GM12878 (cell line): ENCODE data around the gene ABCA13. TPM values are rescaled to one million over a fixed set of nuclear protein-coding genes. Genes with fewer than 3 reads are reported as not detected.

ENCODE experiments used
- ATAC-seq: fragments of 200-7000 bp; cut with Tn5 transposase; 3 replicates; pipeline ENCODE4 v1.9.1; 2020; ENCODE audit warnings: mild to moderate bottlenecking, moderate library complexity
- BruUV-seq: library from RNA; stranded (reverse); fragments of 400-500 nt; replicated peaks from 2 replicates; lab custom pipeline; 2021; lab: Mats Ljungman, UMichigan
- CTCF ChIA-PET: fragments of 300-600 bp; sonication (Branson Sonifier 250); formaldehyde crosslinking; extraction: SDS; loops from one replicate; lab custom pipeline; 2021; ENCODE audit warnings: inconsistent platforms; lab: Yijun Ruan, JAX
- POLR2A ChIA-PET: fragments of 350-600 bp; formaldehyde crosslinking; extraction: SDS; loops from one replicate; lab custom pipeline; 2021; ENCODE audit warnings: inconsistent platforms; lab: Charles Lee
- RAD21 ChIA-PET: fragments of 300-600 bp; sonication (Branson Sonifier 250); formaldehyde crosslinking; loops from one replicate; lab custom pipeline; 2023; ENCODE audit warnings: antibody characterized with exemption; ENCODE audit not compliant: unreplicated experiment; lab: Charles Lee
- SMC1A ChIA-PET: fragments of 300-600 bp; sonication (Branson Sonifier 250); formaldehyde crosslinking; loops from one replicate; lab custom pipeline; 2023; ENCODE audit not compliant: unreplicated experiment, uncharacterized antibody; lab: Charles Lee
- DNase-seq: peaks from one replicate; pipeline ENCODE4 v3.0.0-alpha.2; 2011; ENCODE audit warnings: low read depth, low spot score
- FAIRE-seq: peaks from 3 replicates; lab custom pipeline; 2011; peaks lifted over from hg19 to GRCh38; lab: Jason Lieb, UNC
- H2AFZ ChIP-seq: 2 replicates; pipeline ENCODE4 v1.6.0; 2011; ENCODE audit warnings: low read depth, low read length, control low read depth; ENCODE audit not compliant: control insufficient read depth
- H3K27ac ChIP-seq: 2 replicates; pipeline ENCODE4 v1.5.1; 2011; ENCODE audit warnings: control low read depth; ENCODE audit not compliant: control insufficient read depth, insufficient read depth
- H3K27me3 ChIP-seq, 2 experiments: replicated peaks in 1 of 2; 2 replicates each; pipeline versions ENCODE4 v1.6.0 to v1.6.1; 2011; ENCODE audit warnings: low read length in 1 of 2; ENCODE audit not compliant: control insufficient read depth in 2 of 2, insufficient read depth in 2 of 2
- H3K36me3 ChIP-seq, 2 experiments: 2 replicates each; pipeline ENCODE4 v1.5.1; 2011; ENCODE audit warnings: low read length in 1 of 2; ENCODE audit not compliant: control insufficient read depth in 2 of 2, insufficient read depth in 2 of 2
- H3K4me1 ChIP-seq: 2 replicates; pipeline ENCODE4 v1.6.1; 2011; ENCODE audit warnings: mild to moderate bottlenecking, low read length, moderate library complexity, mixed read lengths; ENCODE audit not compliant: control insufficient read depth, insufficient read depth
- H3K4me2 ChIP-seq: 2 replicates; pipeline ENCODE4 v1.6.0; 2011; ENCODE audit warnings: control low read depth; ENCODE audit not compliant: control insufficient read depth, insufficient read depth
- H3K4me3 ChIP-seq: fragments of 200-600 bp; sonication (generic); 2 replicates; pipeline ENCODE4 v1.5.1; 2016
- H3K79me2 ChIP-seq: 2 replicates; pipeline ENCODE4 v1.6.0; 2011; ENCODE audit warnings: low read length; ENCODE audit not compliant: control insufficient read depth, insufficient read depth
- H3K9ac ChIP-seq: 2 replicates; pipeline ENCODE4 v1.8.0; 2011; ENCODE audit warnings: low read length, control low read depth, mixed read lengths; ENCODE audit not compliant: control insufficient read depth, insufficient read depth
- H3K9me3 ChIP-seq: replicated peaks from 3 replicates; pipeline ENCODE4 v1.5.1; 2011; ENCODE audit warnings: mild to moderate bottlenecking, low read length; ENCODE audit not compliant: control insufficient read depth, insufficient read depth
- H4K20me1 ChIP-seq: 2 replicates; pipeline ENCODE4 v1.6.0; 2011; ENCODE audit not compliant: control insufficient read depth, insufficient read depth
- BCLAF1 ChIP-seq: fragments of 450-650 bp; IDR thresholded peaks from 2 replicates; pipeline ENCODE4 v1.6.1; 2017; ENCODE audit warnings: antibody characterized with exemption, mild to moderate bottlenecking, moderate library complexity
- BMI1 ChIP-seq: fragments of 450-650 bp; IDR thresholded peaks from 2 replicates; pipeline ENCODE4 v1.6.1; 2016; ENCODE audit warnings: mild to moderate bottlenecking, moderate library complexity, borderline replicate concordance
- BRCA1 ChIP-seq: IDR thresholded peaks from 2 replicates; pipeline ENCODE4 v1.6.1; 2011; ENCODE audit warnings: low read depth, low read length, improper control_type of control experiment
- CEBPB ChIP-seq, 2 experiments: fragments of 150-350 bp in 1 of 2; IDR thresholded peaks; 2 replicates each; pipeline ENCODE4 v1.6.1; 2012 to 2014; ENCODE audit warnings: low read depth in 2 of 2, low read length in 2 of 2, borderline replicate concordance in 1 of 2, inconsistent platforms in 1 of 2
- E4F1 ChIP-seq: fragments of 450-650 bp; IDR thresholded peaks from 2 replicates; pipeline ENCODE4 v1.6.1; 2018; ENCODE audit warnings: borderline replicate concordance, mild to moderate bottlenecking; ENCODE audit not compliant: partially characterized antibody
- MAX ChIP-seq: IDR thresholded peaks from 2 replicates; pipeline ENCODE4 v1.6.1; 2012; ENCODE audit warnings: low read depth, low read length, improper control_type of control experiment
- MTA2 ChIP-seq: fragments of 450-650 bp; IDR thresholded peaks from 2 replicates; pipeline ENCODE4 v1.6.1; 2016; ENCODE audit warnings: low read depth, mild to moderate bottlenecking, moderate library complexity
- NFIC ChIP-seq: IDR thresholded peaks from 2 replicates; pipeline ENCODE4 v1.6.1; 2012; ENCODE audit warnings: low read depth, mild to moderate bottlenecking, inconsistent platforms, low read length, moderate library complexity
- PML ChIP-seq: IDR thresholded peaks from 2 replicates; pipeline ENCODE4 v1.6.1; 2012; ENCODE audit warnings: low read length, inconsistent platforms
- RFX5 ChIP-seq: IDR thresholded peaks from 2 replicates; pipeline ENCODE4 v1.6.1; 2011; ENCODE audit warnings: low read depth, low read length, improper control_type of control experiment
- SIN3A ChIP-seq: IDR thresholded peaks from 2 replicates; pipeline ENCODE4 v1.6.1; 2012; ENCODE audit warnings: low read depth, low read length, improper control_type of control experiment
- SIX5 ChIP-seq: IDR thresholded peaks from 2 replicates; pipeline ENCODE4 v1.6.1; 2011; ENCODE audit warnings: mild to moderate bottlenecking, low read depth, low read length, moderate library complexity; ENCODE audit not compliant: severe bottlenecking
- TARDBP ChIP-seq: IDR thresholded peaks from 2 replicates; pipeline ENCODE4 v1.6.1; 2016; ENCODE audit warnings: borderline replicate concordance
- ZNF622 ChIP-seq: fragments of 450-650 bp; IDR thresholded peaks from 2 replicates; pipeline ENCODE4 v1.6.1; 2017; ENCODE audit warnings: mild to moderate bottlenecking, inconsistent platforms
- WGBS: methylation state at CpG from one replicate; pipeline ENCODE4 v1.1.6; 2016; ENCODE audit warnings: low lambda C conversion rate; ENCODE audit not compliant: insufficient replicate concordance, insufficient coverage; ENCODE audit errors: missing lambda C conversion rate; 5-methylcytosine and 5-hydroxymethylcytosine counted together
- in situ Hi-C: fragments of 300-500 bp; cut with MboI; formaldehyde crosslinking; loops from 9 replicates; pipeline ENCODE4 v1.14.3; 2018; ENCODE audit warnings: mixed read lengths
- intact Hi-C: fragments of 100-400 bp; cut with micrococcal nuclease; formaldehyde crosslinking; loops from one replicate; pipeline ENCODE4 v1.14.2; 2022; ENCODE audit not compliant: unreplicated experiment
- polyA plus RNA-seq, 11 experiments: library from polyadenylated mRNA; depleted of rRNA in 4 of 11; unstranded in 6 of 11; stranded (reverse) in 5 of 11; fragments of >200 nt; fragmentation: Nextera tagmentation in 4 of 11; fragmentation: Illumina TruSeq in 1 of 11; extraction: Ambion mirVana in 4 of 11; extraction: Trizol in 1 of 11; gene quantifications; 1 replicate in 1 of 11; 2 replicates in 10 of 11; pipeline versions ENCODE4 v1.2.1 to v1.2.3, GENCODE V29; 2011 to 2016; ENCODE audit warnings: inconsistent platforms in 2 of 11, missing spikeins in 2 of 11, low read depth in 1 of 11
- total RNA-seq, 4 experiments: library from RNA; depleted of rRNA in 3 of 4; stranded (reverse); fragments of >200 nt in 3 of 4; fragmentation: Illumina TruSeq in 1 of 4; extraction: Trizol in 1 of 4; gene quantifications; 2 replicates each; pipeline versions ENCODE4 v1.2.1 to v1.2.3, GENCODE V29; 2013 to 2021

Gene ABCA13
- total and polyA plus RNA-seq, 10 of the 15 experiments (the other 5 are each of a cell fraction or from before 2014, with no cell fraction given): under 0.01 to 0.98 (median 0.04) TPM; not detected in 2

GRCh38 chr7:48505051-48505450, 333.8 kb downstream of the ABCA13 start:
- POLR2A ChIA-PET: no interaction called here
- CTCF ChIA-PET: no interaction called here
- no peaks in the 10 kb centered on the region for H3K79me2 ChIP-seq
- H3K4me2 ChIP-seq: no peak overlapping the region
- no peaks in the 10 kb centered on the region for H4K20me1 ChIP-seq
- FAIRE-seq (no peak), ATAC-seq (no peak), DNase-seq (no peak)
- intact Hi-C loops (no loop called here), in situ Hi-C loops (no loop called here)
- H3K27ac ChIP-seq: no peak overlapping the region
- no peak overlapping the region for H3K9ac ChIP-seq
- no peak overlapping the region for H3K4me3 ChIP-seq
- no peaks in the 10 kb centered on the region for H3K9me3 ChIP-seq
- H3K27me3 ChIP-seq: no peaks in the 10 kb centered on the region
- SMC1A ChIA-PET: interaction anchor here (1.2 kb wide), 1 partner anchor 88 kb away, joined by 3 read pairs; no protein-coding TSS in a partner anchor
- H3K4me1 ChIP-seq: no peaks in the 10 kb centered on the region
- RAD21 ChIA-PET: no interaction called here
- 35% methylated on average over 6 of the region's 6 CpGs for WGBS
- TF ChIP-seq SIN3A: no peak
- H3K36me3 ChIP-seq: no peaks in the 10 kb centered on the region
- no TSS peak for BruUV-seq
- H2AFZ ChIP-seq: no peak overlapping the region

- DNase-seq: no peak
- Histone ChIP-seq H3K27ac (no peak overlapping the region), H3K9me3 (no peaks in the 10 kb centered on the region), H3K79me2 (no peaks in the 10 kb centered on the region), H2AFZ (no peak overlapping the region), H3K9ac (no peak overlapping the region), H3K4me3 (no peak overlapping the region), H3K4me1 (no peaks in the 10 kb centered on the region), H4K20me1 (no peaks in the 10 kb centered on the region), H3K36me3 (no peaks in the 10 kb centered on the region), H3K4me2 (no peak overlapping the region), H3K27me3 (no peaks in the 10 kb centered on the region)
- ATAC-seq: no peak
- ChIA-PET SMC1A (no interaction called here), POLR2A (interaction anchor here (0.6 kb wide), 1 partner anchor 75 kb away, joined by 3 read pairs; no protein-coding TSS in a partner anchor), CTCF (no interaction called here), RAD21 (no interaction called here)
- in situ Hi-C loops: no loop called here
- no TSS peak for BruUV-seq
- 20% methylated on average over 4 of the region's 4 CpGs for WGBS
- FAIRE-seq: no peak
- intact Hi-C loops: no loop called here
- no peak for TF ChIP-seq BMI1
- no peak for TF ChIP-seq MAX
- no peak for TF ChIP-seq RFX5
- no peak for TF ChIP-seq PML
- TF ChIP-seq CEBPB (IDR thresholded peaks at IDR 0.05; ENCODE audit: borderline replicate concordance in 1 of 2, low read depth in 2 of 2, low read length in 2 of 2): no peak
- no peak for TF ChIP-seq BCLAF1
- no peak for TF ChIP-seq NFIC
- TF ChIP-seq ZNF622: no peak
- TF ChIP-seq BRCA1: no peak
- no peak for TF ChIP-seq SIX5
- no peak for TF ChIP-seq MTA2
- no peak for TF ChIP-seq E4F1
- no peak for TF ChIP-seq TARDBP
Observed at GRCh38 chr7:48505466-48505865, 334.2 kb downstream of the ABCA13 start.
